GM23338 (cell line): ENCODE measurements around the gene SLC25A12. TPM values are rescaled to one million over a fixed set of nuclear protein-coding genes. Genes with fewer than 3 reads are reported as not detected.
"Not testable (repeated sequence)": the region's sequence is repeated elsewhere in the genome, so short reads cannot be mapped to it uniquely, and the experiment has no call there.

Experiments
- ATAC-seq: fragments of 200-7000 bp; cut with Tn5 transposase; 3 replicates; pipeline ENCODE4 v1.9.1; 2020
- DNase-seq: peaks from one replicate; pipeline ENCODE4 v3.0.0-alpha.2; 2015; ENCODE audit warnings: low spot score
- H2AFZ ChIP-seq: fragments of 200-600 bp; sonication (generic); 2 replicates; pipeline ENCODE4 v1.8.0; 2016; ENCODE audit warnings: antibody characterized with exemption, mild to moderate bottlenecking, moderate library complexity
- H3F3A ChIP-seq: fragments of 200-600 bp; sonication (generic); replicated peaks from 2 replicates; pipeline ENCODE4 v1.8.0; 2017; ENCODE audit warnings: antibody characterized with exemption, mixed run types, low read depth
- H3K27ac ChIP-seq: fragments of 200-600 bp; sonication (generic); 2 replicates; pipeline ENCODE4 v1.6.1; 2016; ENCODE audit warnings: low read depth
- H3K27me3 ChIP-seq: fragments of 200-600 bp; sonication (generic); 2 replicates; pipeline ENCODE4 v1.8.0; 2016; ENCODE audit warnings: mild to moderate bottlenecking, mixed run types, moderate library complexity; ENCODE audit not compliant: insufficient read depth
- H3K36me3 ChIP-seq: fragments of 200-600 bp; sonication (generic); 2 replicates; pipeline ENCODE4 v1.8.0; 2016; ENCODE audit warnings: mild to moderate bottlenecking; ENCODE audit not compliant: insufficient read depth
- H3K4me1 ChIP-seq: fragments of 200-600 bp; sonication (generic); 2 replicates; pipeline ENCODE4 v1.8.0; 2016; ENCODE audit warnings: mild to moderate bottlenecking, moderate library complexity; ENCODE audit not compliant: insufficient read depth
- H3K4me2 ChIP-seq: fragments of 200-600 bp; sonication (generic); 2 replicates; pipeline ENCODE4 v1.7.1; 2017; ENCODE audit warnings: mixed run types
- H3K4me3 ChIP-seq: fragments of 200-600 bp; sonication (generic); 2 replicates; pipeline ENCODE4 v1.6.1; 2016; ENCODE audit warnings: mixed run types
- H3K79me2 ChIP-seq: fragments of 200-600 bp; sonication (generic); replicated peaks from 2 replicates; pipeline ENCODE4 v1.8.0; 2017; ENCODE audit warnings: mild to moderate bottlenecking; ENCODE audit not compliant: insufficient read depth
- H3K9me2 ChIP-seq: fragments of 200-600 bp; sonication (generic); 2 replicates; pipeline ENCODE4 v1.8.0; 2017; ENCODE audit not compliant: insufficient read depth
- H4K20me1 ChIP-seq: fragments of 200-600 bp; sonication (generic); replicated peaks from 2 replicates; pipeline ENCODE4 v1.8.0; 2017; ENCODE audit warnings: mild to moderate bottlenecking; ENCODE audit not compliant: insufficient read depth
- H3K27ac Mint-ChIP-seq: 2 replicates; pipeline ENCODE4 v1.8.0; 2020; ENCODE audit warnings: inconsistent platforms, mild to moderate bottlenecking, moderate library complexity, mixed read lengths
- H3K27me3 Mint-ChIP-seq: 3 replicates; pipeline ENCODE4 v1.8.0; 2022; ENCODE audit warnings: low read depth, mild to moderate bottlenecking, moderate library complexity, mixed read lengths, inconsistent platforms; ENCODE audit not compliant: insufficient read depth, poor library complexity
- H3K36me3 Mint-ChIP-seq: 3 replicates; pipeline ENCODE4 v1.8.0; 2021; ENCODE audit warnings: low read depth, mild to moderate bottlenecking, inconsistent platforms, moderate library complexity, mixed read lengths
- H3K4me1 Mint-ChIP-seq: 3 replicates; pipeline ENCODE4 v1.8.0; 2020; ENCODE audit warnings: mild to moderate bottlenecking, inconsistent platforms, mixed read lengths
- H3K4me3 Mint-ChIP-seq: 3 replicates; pipeline ENCODE4 v1.8.0; 2021; ENCODE audit warnings: moderate library complexity, mild to moderate bottlenecking, inconsistent platforms, mixed read lengths
- H3K9me3 Mint-ChIP-seq: 3 replicates; pipeline ENCODE4 v1.8.0; 2020; ENCODE audit warnings: moderate library complexity, mild to moderate bottlenecking, inconsistent platforms, mixed read lengths
- CREB1 ChIP-seq: fragments of 250-450 bp; sonication (Bioruptor Pico); IDR thresholded peaks from 2 replicates; pipeline ENCODE4 v1.5.0; 2020; ENCODE audit warnings: low read depth, mild to moderate bottlenecking, moderate library complexity
- EZH2 ChIP-seq: fragments of 200-600 bp; sonication (generic); IDR thresholded peaks from one replicate; pipeline ENCODE4 v1.8.0; 2017; ENCODE audit warnings: antibody characterized with exemption, mild to moderate bottlenecking, low read depth; ENCODE audit not compliant: unreplicated experiment
- EZH2phosphoT487 ChIP-seq: fragments of 200-600 bp; sonication (generic); IDR thresholded peaks from one replicate; pipeline ENCODE4 v1.8.1; 2018; ENCODE audit warnings: antibody characterized with exemption; ENCODE audit not compliant: unreplicated experiment
- JUNB ChIP-seq: IDR thresholded peaks from one replicate; pipeline ENCODE4 v1.6.1; 2016; ENCODE audit warnings: antibody characterized with exemption; ENCODE audit not compliant: unreplicated experiment
- NANOG ChIP-seq: IDR thresholded peaks from 2 replicates; pipeline ENCODE4 v1.6.1; 2016; ENCODE audit warnings: antibody characterized with exemption, borderline replicate concordance
- POLR2AphosphoS5 ChIP-seq: IDR thresholded peaks from 2 replicates; pipeline ENCODE4 v1.6.1; 2016; ENCODE audit warnings: antibody characterized with exemption, low read depth
- STAT1 ChIP-seq: IDR thresholded peaks from one replicate; pipeline ENCODE4 v1.6.1; 2016; ENCODE audit warnings: antibody characterized with exemption; ENCODE audit not compliant: unreplicated experiment
- ZNF114 ChIP-seq: fragments of 250-450 bp; sonication (Bioruptor Pico); IDR thresholded peaks from 2 replicates; pipeline ENCODE4 v1.5.0; 2020; ENCODE audit warnings: mild to moderate bottlenecking, moderate library complexity
- ZNF331 ChIP-seq: fragments of 250-450 bp; sonication (Bioruptor Pico); IDR thresholded peaks from 2 replicates; pipeline ENCODE4 v1.5.0; 2020; ENCODE audit warnings: low read depth, mild to moderate bottlenecking, moderate library complexity
- polyA plus RNA-seq: library from polyadenylated mRNA; unstranded; fragments of >200 nt; fragmentation: Nextera tagmentation; extraction: Ambion mirVana; gene quantifications from 2 replicates; pipeline ENCODE4 v1.2.1, GENCODE V29; 2016
- total RNA-seq: library from RNA; depleted of rRNA; stranded (reverse); fragments of >200 nt; shearing (Covaris generic); gene quantifications from 2 replicates; pipeline ENCODE4 v1.2.3, GENCODE V29; 2014
- TF ChIP-seq, protein P1 (sequence below), 2 experiments: fragments of 200-600 bp in 1 of 2; sonication (generic) in 1 of 2; conservative IDR thresholded peaks; 2 replicates each; pipeline versions ENCODE4 v1.5.1 to v1.6.1; 2016 to 2017; ENCODE audit warnings: antibody characterized with exemption in 2 of 2, low read depth in 2 of 2, mild to moderate bottlenecking in 2 of 2, moderate library complexity in 1 of 2
- TF ChIP-seq, protein P2 (sequence below): IDR thresholded peaks from one replicate; pipeline ENCODE4 v1.6.1; 2018; ENCODE audit warnings: antibody characterized with exemption; ENCODE audit not compliant: unreplicated experiment

Gene SLC25A12
- total and polyA plus RNA-seq, 2 experiments from 2014 or later: 4.8 to 14.8 TPM

DNA sequence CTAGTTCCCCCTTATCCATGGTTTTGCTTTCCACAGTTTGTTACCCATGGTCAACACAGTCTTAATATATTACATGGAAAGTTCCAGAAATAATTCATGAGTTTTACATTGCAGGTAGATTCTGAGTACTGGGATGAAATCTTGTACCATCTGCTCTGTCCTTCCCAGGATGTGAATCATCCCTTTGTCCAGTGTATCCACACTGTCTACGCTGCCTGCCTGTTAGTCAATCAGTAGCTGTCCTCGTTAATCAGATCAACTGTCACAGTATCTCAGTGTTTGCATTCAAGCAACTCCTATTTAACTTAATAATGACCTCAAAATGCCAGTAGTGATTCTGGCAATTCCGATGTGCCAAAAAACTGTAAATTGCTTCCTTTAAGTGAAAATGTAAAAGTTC is 130.4 kb downstream of the SLC25A12 start:
- H3K36me3 ChIP-seq: no peaks in the 10 kb centered on the region
- DNase-seq: no peak
- H3K27ac ChIP-seq: no peak overlapping the region
- no peak overlapping the region for H3K27ac Mint-ChIP-seq
- peaks cover 15% of the 10 kb centered on the region for H3K36me3 Mint-ChIP-seq
- no peak for ATAC-seq
- H3K4me1 Mint-ChIP-seq: peaks cover 5% of the 10 kb centered on the region
- no peak overlapping the region for H3K4me3 Mint-ChIP-seq
- H3K4me3 ChIP-seq: no peak overlapping the region
- H3K4me2 ChIP-seq: no peak overlapping the region
- H3K4me1 ChIP-seq: no peaks in the 10 kb centered on the region
- no peaks in the 10 kb centered on the region; the same call in 1 of the 2 replicates for H4K20me1 ChIP-seq
- H3K9me2 ChIP-seq: no peaks in the 10 kb centered on the region
- H2AFZ ChIP-seq: no peak overlapping the region
- no peaks in the 10 kb centered on the region for H3F3A ChIP-seq
- H3K9me3 Mint-ChIP-seq: no peaks in the 10 kb centered on the region
- TF ChIP-seq EZH2phosphoT487: no peak
- TF ChIP-seq ZNF114: no peak
- TF ChIP-seq STAT1: no peak
- TF ChIP-seq, protein P1, sequence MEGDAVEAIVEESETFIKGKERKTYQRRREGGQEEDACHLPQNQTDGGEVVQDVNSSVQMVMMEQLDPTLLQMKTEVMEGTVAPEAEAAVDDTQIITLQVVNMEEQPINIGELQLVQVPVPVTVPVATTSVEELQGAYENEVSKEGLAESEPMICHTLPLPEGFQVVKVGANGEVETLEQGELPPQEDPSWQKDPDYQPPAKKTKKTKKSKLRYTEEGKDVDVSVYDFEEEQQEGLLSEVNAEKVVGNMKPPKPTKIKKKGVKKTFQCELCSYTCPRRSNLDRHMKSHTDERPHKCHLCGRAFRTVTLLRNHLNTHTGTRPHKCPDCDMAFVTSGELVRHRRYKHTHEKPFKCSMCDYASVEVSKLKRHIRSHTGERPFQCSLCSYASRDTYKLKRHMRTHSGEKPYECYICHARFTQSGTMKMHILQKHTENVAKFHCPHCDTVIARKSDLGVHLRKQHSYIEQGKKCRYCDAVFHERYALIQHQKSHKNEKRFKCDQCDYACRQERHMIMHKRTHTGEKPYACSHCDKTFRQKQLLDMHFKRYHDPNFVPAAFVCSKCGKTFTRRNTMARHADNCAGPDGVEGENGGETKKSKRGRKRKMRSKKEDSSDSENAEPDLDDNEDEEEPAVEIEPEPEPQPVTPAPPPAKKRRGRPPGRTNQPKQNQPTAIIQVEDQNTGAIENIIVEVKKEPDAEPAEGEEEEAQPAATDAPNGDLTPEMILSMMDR (conservative IDR thresholded peaks at IDR 0.05; ENCODE audit: low read depth in 2 of 2): no peak
- TF ChIP-seq ZNF331 (CRISPR knock-in tag): no peak
- TF ChIP-seq CREB1 (CRISPR knock-in tag): no peak
- H3K79me2 ChIP-seq: no peaks in the 10 kb centered on the region
- no peaks in the 10 kb centered on the region for H3K27me3 ChIP-seq
- no peaks in the 10 kb centered on the region for H3K27me3 Mint-ChIP-seq

DNA sequence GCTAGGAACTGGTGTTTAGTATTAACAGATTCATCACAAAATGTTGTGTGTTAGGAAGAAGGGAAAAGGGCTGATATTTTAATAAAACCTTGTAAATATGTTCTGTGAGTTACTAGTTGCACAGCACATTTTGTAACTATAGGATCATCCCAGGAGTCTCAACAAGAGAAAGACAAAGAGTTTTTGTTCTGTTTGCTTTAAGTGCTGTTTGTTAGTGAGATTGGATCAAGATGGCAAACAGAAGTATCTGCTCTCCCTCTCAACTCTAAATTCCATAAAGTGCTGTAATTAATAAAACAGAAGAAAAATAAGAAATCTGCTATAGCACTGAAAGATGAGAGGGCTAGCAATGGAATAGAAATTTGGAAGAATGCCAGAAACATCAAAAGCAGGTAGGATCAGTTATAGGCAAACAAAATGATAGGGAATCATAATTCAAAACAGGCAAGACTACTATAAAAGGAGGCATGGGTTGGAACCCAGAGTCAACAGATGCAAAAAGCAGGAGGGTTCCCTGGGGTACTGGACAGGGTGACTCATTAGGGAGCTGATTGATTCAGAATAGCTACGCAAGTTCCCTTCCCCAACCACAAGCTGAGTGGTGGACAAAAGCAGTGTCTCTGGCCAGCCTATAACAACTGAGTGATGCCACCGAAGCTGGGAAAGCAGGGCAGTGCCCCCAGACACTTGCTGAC is 131.0 kb downstream of the SLC25A12 start:
- Histone ChIP-seq H3F3A (no peaks in the 10 kb centered on the region), H4K20me1 (no peaks in the 10 kb centered on the region; the same call in 1 of the 2 replicates), H3K27ac (no peak overlapping the region), H3K4me1 (no peaks in the 10 kb centered on the region), H3K9me2 (no peaks in the 10 kb centered on the region), H2AFZ (no peak overlapping the region), H3K79me2 (no peaks in the 10 kb centered on the region), H3K4me2 (no peak overlapping the region), H3K27me3 (no peaks in the 10 kb centered on the region), H3K36me3 (no peaks in the 10 kb centered on the region), H3K4me3 (no peak overlapping the region)
- H3K4me1 Mint-ChIP-seq: peaks cover 5% of the 10 kb centered on the region
- no peaks in the 10 kb centered on the region for H3K27me3 Mint-ChIP-seq
- ATAC-seq: 0 out of 3 replicates have a peak, but pooled peaks have one; percentile 27
- H3K4me3 Mint-ChIP-seq: no peak overlapping the region
- H3K36me3 Mint-ChIP-seq: peaks cover 15% of the 10 kb centered on the region
- H3K27ac Mint-ChIP-seq: no peak overlapping the region
- DNase-seq: no peak
- TF ChIP-seq NANOG: no peak
- TF ChIP-seq EZH2phosphoT487: no peak
- no peak for TF ChIP-seq ZNF331 (CRISPR knock-in tag)
- TF ChIP-seq EZH2: no peak
- no peak for TF ChIP-seq CREB1 (CRISPR knock-in tag)
- no peak for TF ChIP-seq POLR2AphosphoS5
- TF ChIP-seq, protein P2, sequence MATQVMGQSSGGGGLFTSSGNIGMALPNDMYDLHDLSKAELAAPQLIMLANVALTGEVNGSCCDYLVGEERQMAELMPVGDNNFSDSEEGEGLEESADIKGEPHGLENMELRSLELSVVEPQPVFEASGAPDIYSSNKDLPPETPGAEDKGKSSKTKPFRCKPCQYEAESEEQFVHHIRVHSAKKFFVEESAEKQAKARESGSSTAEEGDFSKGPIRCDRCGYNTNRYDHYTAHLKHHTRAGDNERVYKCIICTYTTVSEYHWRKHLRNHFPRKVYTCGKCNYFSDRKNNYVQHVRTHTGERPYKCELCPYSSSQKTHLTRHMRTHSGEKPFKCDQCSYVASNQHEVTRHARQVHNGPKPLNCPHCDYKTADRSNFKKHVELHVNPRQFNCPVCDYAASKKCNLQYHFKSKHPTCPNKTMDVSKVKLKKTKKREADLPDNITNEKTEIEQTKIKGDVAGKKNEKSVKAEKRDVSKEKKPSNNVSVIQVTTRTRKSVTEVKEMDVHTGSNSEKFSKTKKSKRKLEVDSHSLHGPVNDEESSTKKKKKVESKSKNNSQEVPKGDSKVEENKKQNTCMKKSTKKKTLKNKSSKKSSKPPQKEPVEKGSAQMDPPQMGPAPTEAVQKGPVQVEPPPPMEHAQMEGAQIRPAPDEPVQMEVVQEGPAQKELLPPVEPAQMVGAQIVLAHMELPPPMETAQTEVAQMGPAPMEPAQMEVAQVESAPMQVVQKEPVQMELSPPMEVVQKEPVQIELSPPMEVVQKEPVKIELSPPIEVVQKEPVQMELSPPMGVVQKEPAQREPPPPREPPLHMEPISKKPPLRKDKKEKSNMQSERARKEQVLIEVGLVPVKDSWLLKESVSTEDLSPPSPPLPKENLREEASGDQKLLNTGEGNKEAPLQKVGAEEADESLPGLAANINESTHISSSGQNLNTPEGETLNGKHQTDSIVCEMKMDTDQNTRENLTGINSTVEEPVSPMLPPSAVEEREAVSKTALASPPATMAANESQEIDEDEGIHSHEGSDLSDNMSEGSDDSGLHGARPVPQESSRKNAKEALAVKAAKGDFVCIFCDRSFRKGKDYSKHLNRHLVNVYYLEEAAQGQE: no peak
- TF ChIP-seq ZNF114: no peak
- TF ChIP-seq JUNB: no peak
- TF ChIP-seq, protein P1 (conservative IDR thresholded peaks at IDR 0.05; ENCODE audit: low read depth in 2 of 2): no peak
- H3K9me3 Mint-ChIP-seq: no peaks in the 10 kb centered on the region

DNA sequence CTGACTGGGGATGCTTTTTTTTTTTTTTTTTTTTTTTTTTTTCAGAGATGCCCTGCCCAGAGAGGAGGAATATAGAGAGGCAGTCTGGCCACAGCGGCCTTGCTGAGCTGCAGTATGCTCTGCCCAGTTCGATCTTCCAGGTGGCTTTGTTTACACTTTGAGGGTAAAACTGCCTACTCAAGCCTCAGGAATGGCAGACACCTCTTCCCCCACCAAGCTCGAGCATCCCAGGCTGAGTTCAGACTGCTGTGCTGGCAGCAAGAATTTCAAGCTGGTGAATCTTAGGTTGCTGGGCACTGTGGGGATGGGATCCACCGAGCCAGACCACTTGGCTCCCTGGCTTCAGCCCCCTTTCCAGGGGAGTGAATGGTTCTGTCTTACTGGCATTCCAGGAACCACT is 132.9 kb downstream of the SLC25A12 start:
- DNase-seq, H3K4me3 ChIP-seq, ATAC-seq, H3K27me3 ChIP-seq, H3K79me2 ChIP-seq, H2AFZ ChIP-seq, H3K9me2 ChIP-seq, H3K27ac Mint-ChIP-seq, H3K9me3 Mint-ChIP-seq, H3K27me3 Mint-ChIP-seq, H3K4me3 Mint-ChIP-seq, H3F3A ChIP-seq, H3K4me1 Mint-ChIP-seq, H4K20me1 ChIP-seq, H3K4me2 ChIP-seq, H3K27ac ChIP-seq, H3K4me1 ChIP-seq, H3K36me3 ChIP-seq: not testable (repeated sequence)
- H3K36me3 Mint-ChIP-seq: peaks cover 17% of the 10 kb centered on the region
